PC-3 (cell line): ENCODE measurements around the gene CFAP299. TPM values are rescaled to one million over a fixed set of nuclear protein-coding genes. Genes with fewer than 3 reads are reported as not detected.

Experiments used
- ATAC-seq: fragments of 200-7000 bp; cut with Tn5 transposase; 2 replicates; pipeline ENCODE4 v1.9.1; 2020; ENCODE audit warnings: mild to moderate bottlenecking, moderate library complexity
- BruUV-seq: library from RNA; stranded (reverse); fragments of 400-500 nt; replicated peaks from 2 replicates; lab custom pipeline; 2021; lab: Mats Ljungman, UMichigan
- CTCF ChIA-PET: fragments of 300-600 bp; sonication (Branson Sonifier 250); formaldehyde crosslinking; loops from one replicate; lab custom pipeline; 2022; ENCODE audit warnings: antibody characterized with exemption; lab: Charles Lee
- POLR2A ChIA-PET: fragments of 300-600 bp; sonication (Branson Sonifier 250); formaldehyde crosslinking; loops from one replicate; lab custom pipeline; 2022; ENCODE audit warnings: antibody characterized with exemption; ENCODE audit not compliant: unreplicated experiment; lab: Charles Lee
- DNase-seq: peaks from one replicate; pipeline ENCODE4 v3.0.0-alpha.2; 2015
- H2AFZ ChIP-seq: fragments of 300-600 bp; sonication (generic); 2 replicates; pipeline ENCODE4 v1.6.0; 2016; ENCODE audit warnings: antibody characterized with exemption, low read length
- H3F3A ChIP-seq: fragments of 300-600 bp; sonication (generic); one replicate; pipeline ENCODE4 v1.6.0; 2017; ENCODE audit warnings: antibody characterized with exemption, low read length, control low read depth, mild to moderate bottlenecking; ENCODE audit not compliant: unreplicated experiment
- H3K27ac ChIP-seq: fragments of 300-600 bp; sonication (generic); 2 replicates; pipeline ENCODE4 v1.5.1; 2016; ENCODE audit warnings: mild to moderate bottlenecking, low read length
- H3K27me3 ChIP-seq: fragments of 300-600 bp; sonication (generic); 2 replicates; pipeline ENCODE4 v1.6.1; 2016; ENCODE audit warnings: low read length, mixed read lengths
- H3K36me3 ChIP-seq: fragments of 300-600 bp; sonication (generic); 2 replicates; pipeline ENCODE4 v1.6.1; 2016; ENCODE audit warnings: low read depth, mixed run types, low read length, mixed read lengths
- H3K4me1 ChIP-seq: fragments of 300-600 bp; sonication (generic); 2 replicates; pipeline ENCODE4 v1.5.1; 2016; ENCODE audit warnings: low read length; ENCODE audit not compliant: insufficient read depth
- H3K4me2 ChIP-seq: fragments of 300-600 bp; sonication (generic); 2 replicates; pipeline ENCODE4 v1.6.0; 2016; ENCODE audit warnings: low read length
- H3K4me3 ChIP-seq: fragments of 300-600 bp; sonication (generic); 2 replicates; pipeline ENCODE4 v1.5.1; 2016; ENCODE audit warnings: mild to moderate bottlenecking, low read length, mixed read lengths
- H3K79me2 ChIP-seq: fragments of 300-600 bp; sonication (generic); 2 replicates; pipeline ENCODE4 v1.6.1; 2017; ENCODE audit warnings: low read length, mixed read lengths
- H3K9ac ChIP-seq: fragments of 300-600 bp; sonication (generic); 2 replicates; pipeline ENCODE4 v1.6.0; 2016; ENCODE audit warnings: mild to moderate bottlenecking, low read length
- H3K9me2 ChIP-seq: fragments of 300-600 bp; sonication (generic); replicated peaks from 2 replicates; pipeline ENCODE4 v1.6.1; 2016; ENCODE audit warnings: mixed run types, low read length, mixed read lengths
- H3K9me3 ChIP-seq: fragments of 300-600 bp; sonication (generic); 2 replicates; pipeline ENCODE4 v1.6.1; 2016; ENCODE audit warnings: low read length, mixed read lengths
- H4K20me1 ChIP-seq: fragments of 300-600 bp; sonication (generic); 2 replicates; pipeline ENCODE4 v1.6.1; 2016; ENCODE audit warnings: low read length, mixed read lengths
- CTCF ChIP-seq: fragments of 300-600 bp; sonication (generic); conservative IDR thresholded peaks from 2 replicates; pipeline ENCODE4 v1.5.1; 2017; ENCODE audit warnings: antibody characterized with exemption, low read depth, mild to moderate bottlenecking, low read length
- EZH2 ChIP-seq: fragments of 300-600 bp; sonication (generic); IDR thresholded peaks from one replicate; pipeline ENCODE4 v1.6.1; 2017; ENCODE audit warnings: antibody characterized with exemption, mild to moderate bottlenecking, low read length; ENCODE audit not compliant: unreplicated experiment
- EZH2phosphoT487 ChIP-seq: fragments of 300-600 bp; sonication (generic); IDR thresholded peaks from 2 replicates; pipeline ENCODE4 v1.6.1; 2018; ENCODE audit warnings: mild to moderate bottlenecking, antibody characterized with exemption, low read length, borderline replicate concordance
- intact Hi-C: fragments of 100-400 bp; cut with micrococcal nuclease; formaldehyde crosslinking; loops from 2 replicates; pipeline ENCODE4 v1.9.0; 2023
- total RNA-seq: library from RNA; depleted of rRNA; stranded (reverse); fragments of >200 nt; gene quantifications from 2 replicates; pipeline ENCODE4 v1.2.3, GENCODE V29; 2014

CFAP299 gene
- total RNA-seq, 1 experiment from 2014 or later: not detected

- ChIA-PET POLR2A (interaction anchor here (0.6 kb wide), 1 partner anchor 455 kb away, joined by 5 read pairs; no protein-coding TSS in a partner anchor), CTCF (no interaction called here)
- H3K4me2 ChIP-seq: peak overlapping the region; percentile 81
Measured at GRCh38 chr4:80566203-80566872, 230.8 kb downstream of the CFAP299 start.

GRCh38 chr4:80568891-80569290 is 233.4 kb downstream of the CFAP299 start:
- Histone ChIP-seq H3K79me2 (no peaks in the 10 kb centered on the region), H3K4me3 (no peak overlapping the region), H4K20me1 (no peaks in the 10 kb centered on the region), H3K9ac (no peak overlapping the region), H3K9me3 (no peaks in the 10 kb centered on the region), H3K4me1 (no peaks in the 10 kb centered on the region), H3K9me2 (no peaks in the 10 kb centered on the region), H3F3A (no peaks in the 10 kb centered on the region), H3K4me2 (no peak overlapping the region), H3K27me3 (no peaks in the 10 kb centered on the region), H2AFZ (no peak overlapping the region), H3K27ac (no peak overlapping the region), H3K36me3 (no peaks in the 10 kb centered on the region)
- ATAC-seq (no peak), DNase-seq (no peak)
- intact Hi-C loops: no loop called here
- ChIA-PET POLR2A (no interaction called here), CTCF (no interaction called here)
- no TSS peak for BruUV-seq
- TF ChIP-seq EZH2phosphoT487 (no peak), EZH2 (no peak), CTCF (no peak)

More at GRCh38 chr4:80566203-80566872, 230.8 kb downstream of the CFAP299 start:
- intact Hi-C loops: no loop called here
- no peaks in the 10 kb centered on the region for H3K27me3 ChIP-seq
- no peak overlapping the region for H3K27ac ChIP-seq
- TF ChIP-seq EZH2 (no peak), EZH2phosphoT487 (no peak), CTCF (no peak)
- H3F3A ChIP-seq: no peaks in the 10 kb centered on the region
- peak overlapping the region; percentile 71 for H3K4me3 ChIP-seq
- H4K20me1 ChIP-seq: no peaks in the 10 kb centered on the region
- no peaks in the 10 kb centered on the region for H3K4me1 ChIP-seq
- peak overlapping the region; percentile 82 for H2AFZ ChIP-seq
- ATAC-seq (peak; percentile 51), DNase-seq (peak; percentile 32)
- H3K9me2 ChIP-seq: no peaks in the 10 kb centered on the region
- H3K9me3 ChIP-seq: no peaks in the 10 kb centered on the region
- no TSS peak for BruUV-seq
- no peak overlapping the region for H3K9ac ChIP-seq
- H3K79me2 ChIP-seq: no peaks in the 10 kb centered on the region
- H3K36me3 ChIP-seq: no peaks in the 10 kb centered on the region

- Histone ChIP-seq H3K9me3 (no peaks in the 10 kb centered on the region), H3K9ac (no peak overlapping the region), H3K4me3 (no peak overlapping the region), H3K79me2 (no peaks in the 10 kb centered on the region), H3K27me3 (no peaks in the 10 kb centered on the region), H3F3A (no peaks in the 10 kb centered on the region), H3K27ac (no peak overlapping the region), H3K4me1 (no peaks in the 10 kb centered on the region), H3K9me2 (no peaks in the 10 kb centered on the region), H4K20me1 (no peaks in the 10 kb centered on the region), H3K36me3 (no peaks in the 10 kb centered on the region), H3K4me2 (no peak overlapping the region), H2AFZ (no peak overlapping the region)
- no peak for DNase-seq
- intact Hi-C loops: no loop called here
- no peak for ATAC-seq
- BruUV-seq: no TSS peak
- TF ChIP-seq EZH2phosphoT487 (no peak), CTCF (no peak), EZH2 (no peak)
- ChIA-PET CTCF (no interaction called here), POLR2A (no interaction called here)
Measured at GRCh38 chr4:80576796-80577195, 241.3 kb downstream of the CFAP299 start.
